GM18508 (cell line): ENCODE data around the gene MACF1.

ENCODE experiments used
- ATAC-seq: cut with Tn5 transposase; IDR thresholded peaks from one replicate; pipeline ENCODE4 v1.9.1; 2021; ENCODE audit warnings: moderate number of reproducible peaks; ENCODE audit not compliant: insufficient read depth, unreplicated experiment

The MACF1 gene

DNA sequence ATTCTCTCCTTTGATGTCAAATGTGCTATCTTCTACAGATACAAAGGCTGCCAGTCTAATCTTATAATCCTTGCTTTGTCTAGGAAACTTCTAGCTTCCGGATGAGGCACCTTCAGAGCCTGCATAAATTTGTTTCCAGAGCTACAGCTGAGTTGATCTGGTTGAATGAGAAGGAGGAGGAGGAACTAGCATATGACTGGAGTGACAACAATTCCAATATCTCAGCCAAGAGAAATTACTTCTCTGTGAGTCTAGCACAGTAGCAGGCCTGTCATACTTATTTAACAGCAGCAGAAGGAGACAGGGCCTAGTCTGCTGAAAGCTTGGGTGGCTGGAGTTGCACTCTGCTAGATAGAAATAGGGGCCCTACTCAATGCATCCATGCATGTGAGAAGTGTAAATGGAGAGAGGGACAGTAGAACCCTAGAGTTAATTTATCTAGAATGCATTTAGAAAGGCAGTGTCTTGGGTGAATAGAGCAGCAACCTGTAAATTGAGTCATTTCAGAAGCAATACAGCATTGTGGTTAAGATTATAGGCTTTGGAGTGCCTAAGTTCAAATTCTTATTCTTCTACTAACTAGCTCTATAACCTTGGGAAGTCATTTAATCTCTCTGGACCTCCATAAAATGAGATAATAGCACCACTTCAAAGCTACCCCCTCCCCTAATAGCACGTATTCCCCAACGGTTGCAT is 89.0 kb downstream of the MACF1 start:
- ATAC-seq = no peak

DNA sequence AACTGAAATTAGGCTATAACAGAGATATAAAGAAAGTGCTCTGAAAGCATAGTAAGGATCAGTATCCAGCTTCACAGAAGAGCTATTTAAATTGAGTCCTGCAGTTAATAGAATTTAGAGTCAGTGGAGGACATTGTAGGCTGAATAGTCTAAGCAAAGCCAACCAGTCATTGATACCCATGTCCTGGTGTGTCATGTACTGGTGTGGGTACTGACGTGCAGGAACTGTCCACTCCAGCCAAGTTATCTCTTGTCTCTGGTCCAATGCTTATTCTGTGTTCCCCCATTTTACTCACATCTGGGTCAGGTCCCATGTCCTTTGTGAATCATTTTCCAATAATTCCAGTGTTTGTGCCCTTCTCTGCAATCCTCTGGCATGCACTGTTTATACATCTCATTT is 90.0 kb downstream of the MACF1 start:
- no peak for ATAC-seq

DNA sequence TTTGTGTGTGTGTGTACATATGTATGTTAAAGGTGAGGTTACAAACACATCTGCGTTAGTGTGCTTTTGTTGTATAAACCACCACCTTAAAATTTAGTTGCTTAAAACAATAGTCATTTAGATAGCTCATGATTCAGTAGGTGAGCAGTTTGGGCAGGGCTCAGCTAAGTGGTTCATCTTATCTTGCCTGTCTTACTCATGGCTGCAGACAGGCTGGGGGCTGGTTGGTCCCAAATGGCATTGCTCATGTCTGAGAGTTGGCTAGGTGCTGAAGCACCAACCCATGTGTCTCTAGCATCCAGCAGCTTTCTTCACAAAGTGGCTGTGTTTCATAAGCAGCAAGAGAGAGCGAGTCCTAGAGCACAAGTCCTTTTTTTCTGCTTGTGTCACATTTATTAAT is 91.4 kb downstream of the MACF1 start:
- ATAC-seq = no peak

DNA sequence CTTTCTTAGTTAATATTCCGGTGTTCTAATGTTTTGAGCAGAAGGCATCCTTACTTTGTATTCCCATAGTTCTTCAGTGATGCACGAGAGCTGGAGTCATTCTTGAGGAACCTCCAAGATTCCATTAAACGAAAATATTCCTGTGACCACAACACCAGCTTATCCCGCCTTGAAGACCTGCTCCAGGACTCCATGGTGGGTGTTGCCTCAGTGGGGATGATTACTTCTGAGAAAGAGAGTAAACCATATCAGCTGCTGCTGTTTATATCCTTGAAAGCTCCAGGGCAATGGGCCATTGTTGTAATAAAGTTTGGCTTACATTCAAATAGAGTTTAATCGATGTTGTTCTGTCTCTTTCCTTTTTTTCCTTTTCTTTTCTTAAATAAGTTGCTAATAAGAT is 93.1 kb downstream of the MACF1 start:
- no peak for ATAC-seq

DNA sequence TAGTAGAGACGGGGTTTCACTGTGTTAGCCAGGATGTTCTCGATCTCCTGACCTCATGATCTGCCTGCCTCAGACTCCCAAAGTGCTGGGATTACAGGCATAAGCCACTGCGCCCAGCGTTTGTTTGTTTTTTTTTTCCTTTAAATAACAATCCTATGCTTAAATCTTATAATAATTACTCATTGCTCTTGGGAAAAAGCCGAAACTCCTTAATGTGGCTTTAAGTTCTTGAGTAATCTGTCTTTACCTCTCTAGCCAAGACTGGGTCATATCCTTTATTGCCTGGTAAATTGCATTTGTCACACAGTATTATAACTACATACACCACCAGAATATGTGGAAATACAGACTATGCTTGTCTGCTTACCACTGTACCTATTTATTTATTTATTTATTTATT is 97.1 kb downstream of the MACF1 start:
- ATAC-seq = no peak

DNA sequence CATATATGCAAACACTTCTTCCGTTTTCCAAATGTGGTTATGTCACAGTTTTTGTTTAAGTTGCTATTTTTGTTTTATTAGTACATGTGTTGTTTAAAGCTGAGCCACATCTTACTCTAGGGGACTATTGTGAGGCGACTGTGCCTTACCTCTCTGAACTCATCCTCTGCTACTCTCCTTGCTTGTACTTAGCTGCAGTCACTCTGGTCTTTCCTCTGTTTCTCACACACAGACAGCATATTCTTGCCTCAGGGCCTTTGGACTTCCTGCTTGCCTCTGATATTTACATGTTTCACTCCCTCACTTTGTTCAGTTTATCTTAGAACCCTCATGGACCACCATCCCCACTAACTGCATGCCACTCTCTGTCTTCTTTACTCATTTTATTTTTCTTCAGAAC is 101.1 kb downstream of the MACF1 start:
- no peak for ATAC-seq

DNA sequence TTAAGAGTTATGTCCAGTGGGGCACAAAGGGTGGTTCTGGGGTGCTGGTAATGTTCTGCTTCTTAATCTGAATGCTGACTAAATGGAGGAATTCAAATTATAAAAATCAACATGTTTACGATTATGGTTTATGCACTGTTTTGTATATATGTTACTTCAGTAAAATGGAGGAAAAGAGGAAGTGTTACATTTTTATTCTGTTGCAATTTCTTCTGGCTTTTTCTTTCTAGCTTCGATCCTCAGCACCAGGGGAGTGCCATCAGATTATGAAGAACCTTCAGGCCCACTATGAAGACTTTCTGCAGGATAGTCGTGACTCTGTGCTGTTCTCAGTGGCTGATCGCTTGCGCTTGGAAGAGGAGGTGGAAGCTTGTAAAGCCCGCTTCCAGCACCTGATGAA is 105.5 kb downstream of the MACF1 start:
- no peak for ATAC-seq

DNA sequence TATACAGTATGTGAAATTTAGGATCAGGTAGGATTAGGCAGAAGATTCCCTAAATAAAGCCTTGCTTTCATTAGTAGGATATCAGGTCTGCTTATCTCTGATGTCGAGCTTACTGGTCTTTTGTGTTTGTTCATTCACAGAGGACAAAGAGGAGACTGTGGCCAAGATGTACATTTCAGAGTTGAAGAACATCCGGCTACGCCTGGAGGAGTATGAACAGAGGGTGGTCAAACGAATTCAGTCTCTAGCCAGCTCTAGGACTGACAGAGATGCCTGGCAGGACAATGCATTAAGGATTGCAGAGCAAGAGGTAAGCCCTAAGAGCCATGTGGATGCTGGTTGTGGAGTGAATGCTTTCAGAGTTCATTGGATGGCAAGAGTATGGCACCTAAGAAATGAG is 106.2 kb downstream of the MACF1 start:
- no peak for ATAC-seq

DNA sequence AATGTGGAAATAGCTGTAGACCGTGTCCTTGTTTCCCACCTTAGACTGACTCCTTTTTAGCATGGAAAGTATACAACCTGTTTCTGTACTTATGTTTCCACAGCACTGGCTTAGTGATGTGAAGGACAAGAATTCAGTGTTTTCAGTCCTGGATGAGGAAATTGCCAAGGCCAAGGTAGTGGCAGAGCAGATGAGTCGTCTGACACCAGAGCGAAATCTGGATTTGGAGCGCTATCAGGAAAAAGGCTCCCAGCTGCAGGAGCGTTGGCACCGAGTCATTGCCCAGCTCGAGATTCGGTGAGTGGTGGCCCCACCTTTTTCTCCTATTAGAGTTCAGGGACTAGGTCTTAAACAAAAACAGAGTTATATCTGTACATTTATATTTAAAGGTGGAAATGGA is 112.6 kb downstream of the MACF1 start:
- ATAC-seq = no peak

DNA sequence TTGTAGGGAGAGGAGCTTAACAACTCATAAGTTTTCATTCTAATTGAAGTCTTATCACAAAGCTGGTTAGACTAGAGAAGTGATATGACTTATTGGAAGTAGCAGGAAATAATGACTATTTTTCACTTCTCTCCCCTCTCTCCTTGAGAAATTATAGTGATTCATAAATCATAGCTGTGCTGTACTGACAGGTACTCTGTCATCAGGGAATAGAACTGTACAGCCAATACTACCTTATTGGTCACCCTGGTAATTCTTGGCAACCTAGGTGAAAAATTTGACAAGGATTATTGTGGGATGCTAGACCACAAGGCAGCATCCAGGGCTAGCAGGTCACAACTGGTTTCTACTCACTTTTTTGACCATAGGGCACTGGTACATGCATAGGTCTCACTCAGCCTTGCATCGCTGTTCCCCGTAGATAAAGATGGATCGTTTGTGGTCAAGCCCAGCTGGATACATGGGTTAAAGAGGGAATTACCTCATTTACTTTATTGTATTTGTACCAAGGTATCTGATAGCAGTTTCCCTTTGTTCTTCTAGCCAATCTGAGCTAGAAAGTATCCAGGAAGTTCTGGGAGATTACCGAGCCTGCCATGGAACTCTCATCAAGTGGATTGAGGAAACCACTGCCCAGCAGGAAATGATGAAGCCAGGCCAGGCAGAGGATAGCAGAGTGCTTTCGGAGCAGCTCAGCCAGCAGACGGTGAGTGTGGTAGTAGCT is 113.6 kb downstream of the MACF1 start:
- no peak for ATAC-seq

DNA sequence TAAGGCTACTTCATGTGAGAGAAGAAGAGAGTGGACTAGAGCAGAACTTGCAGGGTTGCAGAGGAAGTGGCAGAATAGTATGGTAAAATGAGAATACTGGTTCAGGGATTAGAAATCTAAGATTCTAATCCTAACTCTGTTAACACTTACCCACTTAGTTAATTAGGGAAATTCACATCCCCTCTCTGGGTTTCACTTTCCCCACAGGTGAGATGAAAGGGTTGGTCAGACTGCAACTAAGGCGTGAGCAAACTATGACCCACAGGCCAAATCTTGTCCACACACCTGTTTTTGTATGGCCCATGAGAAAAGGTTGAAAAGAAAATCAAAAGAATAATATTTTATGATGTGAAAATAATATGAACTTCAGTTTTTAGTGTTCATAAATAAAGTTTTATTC is 117.5 kb downstream of the MACF1 start:
- ATAC-seq = no peak

- ATAC-seq = no peak
Observed at GRCh38 chr1:39322431-39322830, 117.9 kb downstream of the MACF1 start.

DNA sequence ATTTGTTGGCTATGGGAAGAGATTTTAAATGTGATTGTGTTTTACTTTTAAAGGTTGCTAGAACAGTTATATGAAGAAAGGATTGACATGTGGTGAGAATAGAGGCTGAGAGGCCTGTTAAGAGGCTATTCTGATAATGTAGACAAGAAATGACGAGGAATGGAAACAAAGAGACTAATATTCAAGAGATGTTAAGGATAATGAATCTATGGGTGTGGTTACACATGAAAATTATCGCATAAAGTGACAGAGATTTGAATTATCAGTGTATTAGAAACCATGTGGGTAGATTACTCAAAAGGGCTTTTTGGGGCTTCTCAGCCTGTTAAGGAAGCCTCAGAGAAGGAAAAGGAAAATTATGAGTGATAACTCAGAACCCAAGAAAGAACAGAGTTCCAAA is 120.4 kb downstream of the MACF1 start:
- ATAC-seq = no peak

DNA sequence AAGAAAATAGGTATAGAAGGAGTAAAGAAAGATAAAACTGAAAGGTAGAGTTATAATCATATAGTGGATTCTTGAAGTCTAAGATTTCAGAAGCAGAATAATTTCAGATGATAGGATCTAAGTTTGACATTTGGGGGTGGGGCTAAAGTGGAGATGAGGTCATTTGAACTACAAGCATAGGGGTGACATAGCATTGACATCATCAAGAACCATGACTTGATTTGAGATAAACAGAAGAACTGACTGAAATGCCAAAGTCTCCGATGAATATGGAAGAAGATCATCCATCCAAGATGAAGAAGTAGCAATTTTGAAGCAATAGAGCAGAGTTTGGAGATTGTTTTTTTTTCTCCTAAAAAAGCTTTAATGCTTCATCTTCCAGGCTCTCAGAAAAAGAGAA is 122.3 kb downstream of the MACF1 start:
- ATAC-seq = no peak

GRCh38 chr1:39328095-39328494 is 123.6 kb downstream of the MACF1 start:
- no peak for ATAC-seq

- no peak for ATAC-seq
Observed at GRCh38 chr1:39328586-39329121, 124.2 kb downstream of the MACF1 start.

- no peak for ATAC-seq
Observed at GRCh38 chr1:39331647-39332046, 127.2 kb downstream of the MACF1 start.

DNA sequence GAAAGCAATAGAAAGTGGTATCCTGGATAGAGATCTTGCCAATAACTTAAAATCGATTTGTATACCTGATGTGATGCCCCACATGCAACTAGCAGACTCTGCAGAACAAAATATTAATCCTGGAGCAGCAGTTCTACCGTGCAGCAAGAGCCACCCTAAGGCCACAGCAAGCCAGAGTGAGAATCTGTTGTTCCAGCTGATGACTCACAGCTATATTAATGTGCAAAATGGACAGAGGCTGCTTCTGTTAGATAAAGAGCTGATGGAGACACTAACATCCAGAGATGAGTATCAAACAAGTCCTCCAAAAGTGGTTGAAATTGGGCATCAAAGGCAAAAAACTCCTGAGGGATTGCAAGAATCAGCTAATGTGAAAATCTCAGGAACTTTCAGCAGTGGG is 127.8 kb downstream of the MACF1 start:
- no peak for ATAC-seq

GRCh38 chr1:39332828-39333227 is 128.3 kb downstream of the MACF1 start:
- ATAC-seq = no peak

- no peak for ATAC-seq
Observed at GRCh38 chr1:39333296-39333695, 128.8 kb downstream of the MACF1 start.

DNA sequence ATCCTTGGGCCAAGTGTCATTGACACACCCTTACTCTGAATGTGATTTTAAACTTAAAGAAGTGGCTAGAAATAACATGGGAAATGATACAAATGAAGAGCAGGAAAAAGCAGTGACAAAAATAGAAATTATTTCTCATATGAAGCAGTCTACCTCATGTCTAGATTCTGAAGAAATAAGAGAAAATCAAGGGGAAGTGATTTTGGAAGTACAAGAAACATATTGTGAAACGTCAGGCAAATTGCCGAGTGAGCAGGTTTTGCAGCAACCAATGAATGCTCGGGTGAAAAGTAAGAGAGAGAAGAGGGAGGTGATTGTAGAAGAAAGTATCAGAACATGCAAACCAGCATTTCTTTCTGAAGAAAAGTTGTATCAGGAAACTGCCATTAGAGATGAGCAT is 130.7 kb downstream of the MACF1 start:
- ATAC-seq = no peak

- no peak for ATAC-seq
Observed at GRCh38 chr1:39337067-39337466, 132.6 kb downstream of the MACF1 start.
